OCI-LY3 (cell line): ENCODE measurements around the gene UNKL.

Source experiments
- H2AFZ ChIP-seq: fragments of 200-600, 300-600 bp; shearing (Covaris generic); 2 replicates; pipeline ENCODE4 v1.6.0; 2014; ENCODE audit warnings: antibody characterized with exemption, low read depth, low read length
- H3K27ac ChIP-seq: fragments of 200-600, 300-600 bp; sonication (generic); 2 replicates; pipeline ENCODE4 v1.5.1; 2014; ENCODE audit warnings: mild to moderate bottlenecking, low read length, moderate library complexity, mixed read lengths
- H3K27me3 ChIP-seq: fragments of 200-600, 300-600 bp; sonication (generic); 2 replicates; pipeline ENCODE4 v1.6.1; 2014; ENCODE audit warnings: low read depth, low read length, mixed read lengths
- H3K36me3 ChIP-seq: fragments of 200-600, 300-600 bp; sonication (generic); replicated peaks from 2 replicates; pipeline ENCODE3; 2014; ENCODE audit warnings: low read depth, low read length, mixed read lengths
- H3K4me1 ChIP-seq: fragments of 300-600, 200-600 bp; sonication (generic); 2 replicates; pipeline ENCODE4 v1.6.1; 2014; ENCODE audit warnings: low read length, mixed read lengths
- H3K4me2 ChIP-seq: fragments of 200-600, 300-600 bp; sonication (generic); 2 replicates; pipeline ENCODE4 v1.6.1; 2014; ENCODE audit warnings: low read length, mixed read lengths
- H3K4me3 ChIP-seq: fragments of 300-600, 200-600 bp; sonication (generic); 2 replicates; pipeline ENCODE4 v1.5.1; 2014; ENCODE audit warnings: antibody characterized with exemption, mild to moderate bottlenecking, low read length, moderate library complexity
- H3K79me2 ChIP-seq: fragments of 300-600, 200-600 bp; shearing (Covaris generic); 2 replicates; pipeline ENCODE4 v1.6.1; 2014; ENCODE audit warnings: mild to moderate bottlenecking, low read length, mixed read lengths
- H3K9ac ChIP-seq: fragments of 300-600, 200-600 bp; shearing (Covaris generic); 2 replicates; pipeline ENCODE4 v1.6.0; 2014; ENCODE audit warnings: mild to moderate bottlenecking, low read length, moderate library complexity
- H3K9me3 ChIP-seq: fragments of 200-600, 300-600 bp; shearing (Covaris generic); 2 replicates; pipeline ENCODE4 v1.6.1; 2014; ENCODE audit warnings: low read length, mixed read lengths; ENCODE audit not compliant: insufficient read depth
- H4K20me1 ChIP-seq: fragments of 200-600, 300-600 bp; sonication (generic); 2 replicates; pipeline ENCODE4 v1.6.1; 2016; ENCODE audit warnings: low read length, mixed read lengths; ENCODE audit not compliant: insufficient read depth
- CTCF ChIP-seq: fragments of 200-600, 300-600 bp; sonication (generic); IDR thresholded peaks from 2 replicates; pipeline ENCODE4 v1.5.1; 2014; ENCODE audit warnings: antibody characterized with exemption, low read length, low read depth
- EZH2phosphoT487 ChIP-seq: fragments of 200-600 bp; shearing (Covaris generic); IDR thresholded peaks from 2 replicates; pipeline ENCODE4 v1.6.1; 2018; ENCODE audit warnings: antibody characterized with exemption, mixed run types, low read depth

The UNKL gene

GRCh38 chr16:1413684-1414531, 596 bp downstream of the UNKL start:
- Histone ChIP-seq H3K79me2 (peaks cover 27% of the 10 kb centered on the region), H3K4me3 (peak overlapping the region; percentile 88), H3K9me3 (no peaks in the 10 kb centered on the region), H3K27ac (peak overlapping the region; percentile 63), H3K36me3 (peaks cover 17% of the 10 kb centered on the region), H3K4me1 (peaks cover 3% of the 10 kb centered on the region; the same call in 1 of the 2 replicates), H3K4me2 (peak overlapping the region; percentile 72), H2AFZ (no peak overlapping the region), H3K27me3 (no peaks in the 10 kb centered on the region), H4K20me1 (peaks cover 13% of the 10 kb centered on the region), H3K9ac (peak overlapping the region; percentile 87)
- no peak for TF ChIP-seq EZH2phosphoT487
- TF ChIP-seq CTCF, result peak; percentile 73

- Histone ChIP-seq H3K9ac (no peak overlapping the region), H3K4me2 (no peak overlapping the region), H3K79me2 (peaks cover 24% of the 10 kb centered on the region), H3K4me1 (peaks cover 8% of the 10 kb centered on the region; the same call in 1 of the 2 replicates), H4K20me1 (peaks cover 19% of the 10 kb centered on the region), H3K4me3 (no peak overlapping the region), H2AFZ (no peak overlapping the region), H3K9me3 (no peaks in the 10 kb centered on the region), H3K27me3 (no peaks in the 10 kb centered on the region), H3K36me3 (peaks cover 15% of the 10 kb centered on the region), H3K27ac (no peak overlapping the region)
- TF ChIP-seq EZH2phosphoT487, result no peak
- TF ChIP-seq CTCF, result no peak
These were observed 1.7 kb downstream of the UNKL start for GRCh38 chr16:1412847-1413246.

- H3K4me1 ChIP-seq, result peaks cover 7% of the 10 kb centered on the region; the same call in 1 of the 2 replicates
- no peak overlapping the region for H3K27ac ChIP-seq
- H3K79me2 ChIP-seq, result peaks cover 28% of the 10 kb centered on the region
- no peaks in the 10 kb centered on the region for H3K9me3 ChIP-seq
- H3K4me2 ChIP-seq, result peak overlapping the region; percentile 82
- peaks cover 15% of the 10 kb centered on the region for H3K36me3 ChIP-seq
- H3K27me3 ChIP-seq, result no peaks in the 10 kb centered on the region
- H3K4me3 ChIP-seq, result peak overlapping the region; percentile 80
- H3K9ac ChIP-seq, result no peak overlapping the region; the same call in 1 of the 2 replicates
- H2AFZ ChIP-seq, result no peak overlapping the region
- H4K20me1 ChIP-seq, result peaks cover 43% of the 10 kb centered on the region
- TF ChIP-seq EZH2phosphoT487, result no peak
- TF ChIP-seq CTCF, result no peak
These were observed 6.2 kb downstream of the UNKL start for GRCh38 chr16:1408171-1408837.

- no peak overlapping the region for H3K27ac ChIP-seq
- peak overlapping the region; percentile 80 for H3K4me3 ChIP-seq
- TF ChIP-seq EZH2phosphoT487 (no peak), CTCF (no peak)
- H2AFZ ChIP-seq, result no peak overlapping the region
- H3K4me2 ChIP-seq, result peak overlapping the region; percentile 82
- H3K9me3 ChIP-seq, result no peaks in the 10 kb centered on the region
- H3K36me3 ChIP-seq, result peaks cover 19% of the 10 kb centered on the region
- H4K20me1 ChIP-seq, result peaks cover 42% of the 10 kb centered on the region
- H3K27me3 ChIP-seq, result no peaks in the 10 kb centered on the region
- H3K9ac ChIP-seq, result no peak overlapping the region
- H3K79me2 ChIP-seq, result peaks cover 31% of the 10 kb centered on the region
- peaks cover 7% of the 10 kb centered on the region; the same call in 1 of the 2 replicates for H3K4me1 ChIP-seq
These were observed 6.8 kb downstream of the UNKL start for GRCh38 chr16:1407753-1408152.
